AG09319 (cell line): Measurements from ENCODE around the gene SLC9A2.
A peak's percentile ranks its signal among the peaks of the same experiment; 100 is the strongest.

ENCODE experiments used
- DNase-seq: peaks from one replicate; pipeline ENCODE4 v3.0.0-alpha.2; 2010; ENCODE audit warnings: low read depth; ENCODE audit errors: extremely low read depth
- TF ChIP-seq, protein P1 (sequence below): IDR thresholded peaks from 2 replicates; pipeline ENCODE4 v1.5.1; 2011; ENCODE audit warnings: low read depth, mild to moderate bottlenecking, inconsistent platforms, low read length, moderate library complexity

The SLC9A2 gene

DNA sequence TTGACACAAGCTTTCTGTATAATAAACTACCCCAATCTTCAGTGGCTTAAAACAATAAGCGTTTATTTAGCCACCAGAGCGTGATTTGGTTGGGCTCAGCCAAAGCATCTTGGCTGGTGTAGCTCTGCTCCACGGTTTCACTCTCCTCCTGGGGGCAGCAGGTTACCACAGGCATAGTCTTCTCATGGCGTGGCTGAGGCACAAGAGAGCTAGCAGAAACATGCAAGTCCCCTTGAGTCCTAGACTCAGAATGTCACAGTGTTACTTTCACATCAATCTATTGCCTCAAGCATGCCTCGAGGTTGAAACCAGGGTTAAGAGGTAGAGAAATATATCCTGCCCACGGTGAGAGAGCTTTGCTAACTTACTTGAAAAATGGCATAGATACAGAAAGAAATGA lies 19.9 kb upstream of the SLC9A2 start:
- TF ChIP-seq, protein P1, sequence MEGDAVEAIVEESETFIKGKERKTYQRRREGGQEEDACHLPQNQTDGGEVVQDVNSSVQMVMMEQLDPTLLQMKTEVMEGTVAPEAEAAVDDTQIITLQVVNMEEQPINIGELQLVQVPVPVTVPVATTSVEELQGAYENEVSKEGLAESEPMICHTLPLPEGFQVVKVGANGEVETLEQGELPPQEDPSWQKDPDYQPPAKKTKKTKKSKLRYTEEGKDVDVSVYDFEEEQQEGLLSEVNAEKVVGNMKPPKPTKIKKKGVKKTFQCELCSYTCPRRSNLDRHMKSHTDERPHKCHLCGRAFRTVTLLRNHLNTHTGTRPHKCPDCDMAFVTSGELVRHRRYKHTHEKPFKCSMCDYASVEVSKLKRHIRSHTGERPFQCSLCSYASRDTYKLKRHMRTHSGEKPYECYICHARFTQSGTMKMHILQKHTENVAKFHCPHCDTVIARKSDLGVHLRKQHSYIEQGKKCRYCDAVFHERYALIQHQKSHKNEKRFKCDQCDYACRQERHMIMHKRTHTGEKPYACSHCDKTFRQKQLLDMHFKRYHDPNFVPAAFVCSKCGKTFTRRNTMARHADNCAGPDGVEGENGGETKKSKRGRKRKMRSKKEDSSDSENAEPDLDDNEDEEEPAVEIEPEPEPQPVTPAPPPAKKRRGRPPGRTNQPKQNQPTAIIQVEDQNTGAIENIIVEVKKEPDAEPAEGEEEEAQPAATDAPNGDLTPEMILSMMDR: no peak
- DNase-seq: no peak

DNA sequence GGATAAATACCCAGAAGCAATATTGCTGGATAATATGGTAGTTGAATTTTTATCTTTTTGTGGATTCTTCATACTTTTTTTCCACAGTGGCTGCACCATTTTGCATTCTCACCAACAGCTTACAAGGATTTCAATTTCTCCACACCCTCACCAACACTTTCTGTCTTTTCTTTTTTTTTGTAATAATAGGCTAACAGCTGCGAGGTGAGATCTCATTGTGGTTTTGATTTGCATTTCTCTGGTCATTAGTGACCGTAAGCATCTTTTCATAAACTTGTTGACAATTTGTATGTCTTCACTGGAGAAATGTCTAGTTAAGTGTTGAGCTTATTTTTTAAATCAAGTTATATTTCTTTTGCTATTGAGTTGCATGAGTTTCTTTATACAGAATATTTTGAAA lies 17.6 kb upstream of the SLC9A2 start:
- DNase-seq: no peak
- TF ChIP-seq, protein P1: no peak

DNA sequence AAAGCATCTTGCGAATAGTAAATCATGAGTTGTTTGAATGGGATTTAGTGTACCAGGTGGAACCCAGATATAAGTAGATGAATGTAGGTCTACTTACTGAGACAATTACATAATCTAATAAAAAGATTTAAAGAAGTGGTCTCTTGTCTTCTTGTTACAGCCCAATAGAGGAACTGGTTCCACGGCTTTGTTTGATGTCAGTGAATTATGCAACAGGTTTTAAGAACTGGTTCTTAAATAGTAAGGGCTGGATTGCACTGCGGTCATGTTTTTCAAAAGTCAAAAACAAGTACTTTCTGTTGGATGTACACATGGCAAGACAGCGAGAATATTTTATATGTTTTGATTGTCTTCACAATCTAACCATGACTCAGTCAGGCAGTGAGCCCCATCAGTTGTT lies 15.4 kb upstream of the SLC9A2 start:
- DNase-seq: no peak
- TF ChIP-seq, protein P1: no peak

DNA sequence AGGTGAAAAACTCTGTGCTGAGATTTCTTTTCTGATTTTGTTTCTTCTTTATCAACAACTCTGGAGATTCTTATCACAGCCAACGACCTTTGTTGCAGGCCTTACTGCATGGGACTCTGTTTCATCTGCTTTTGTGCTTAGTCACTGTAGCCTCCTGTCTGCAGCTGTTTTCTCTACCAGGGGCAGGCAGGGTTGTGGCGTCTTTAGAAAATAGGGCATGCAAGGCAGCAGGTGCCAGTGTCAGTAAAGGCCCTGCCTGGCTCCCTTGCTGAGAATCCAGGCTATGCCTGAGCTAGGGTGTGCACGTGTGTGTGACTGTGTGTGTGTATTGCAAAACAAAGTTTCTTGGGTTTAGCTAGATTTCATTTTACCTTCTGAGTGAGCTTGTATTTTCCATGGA lies 14.6 kb upstream of the SLC9A2 start:
- TF ChIP-seq, protein P1: no peak

DNA sequence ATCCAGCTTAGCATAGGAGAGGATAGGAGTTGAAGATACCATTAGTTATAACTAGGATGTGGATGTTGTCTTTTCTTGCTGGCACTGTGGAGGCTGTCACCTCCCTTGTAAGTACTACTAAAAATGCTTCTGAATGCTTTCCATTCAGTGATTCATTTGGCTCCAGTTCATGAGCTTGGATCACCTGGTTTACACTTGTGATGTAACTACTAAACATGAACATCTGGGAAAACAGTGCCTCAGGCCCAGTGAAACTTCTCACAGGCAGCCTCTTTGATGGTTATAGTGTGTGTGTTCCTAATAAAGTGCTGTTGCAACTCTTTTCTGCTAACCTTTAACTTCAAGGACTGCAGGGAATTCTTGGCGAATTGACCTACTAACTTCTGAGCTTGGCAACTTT lies 13.0 kb upstream of the SLC9A2 start:
- DNase-seq: no peak
- TF ChIP-seq, protein P1: no peak

More for the DNA sequence above, 14.6 kb upstream of the SLC9A2 start:
- no peak for DNase-seq

DNA sequence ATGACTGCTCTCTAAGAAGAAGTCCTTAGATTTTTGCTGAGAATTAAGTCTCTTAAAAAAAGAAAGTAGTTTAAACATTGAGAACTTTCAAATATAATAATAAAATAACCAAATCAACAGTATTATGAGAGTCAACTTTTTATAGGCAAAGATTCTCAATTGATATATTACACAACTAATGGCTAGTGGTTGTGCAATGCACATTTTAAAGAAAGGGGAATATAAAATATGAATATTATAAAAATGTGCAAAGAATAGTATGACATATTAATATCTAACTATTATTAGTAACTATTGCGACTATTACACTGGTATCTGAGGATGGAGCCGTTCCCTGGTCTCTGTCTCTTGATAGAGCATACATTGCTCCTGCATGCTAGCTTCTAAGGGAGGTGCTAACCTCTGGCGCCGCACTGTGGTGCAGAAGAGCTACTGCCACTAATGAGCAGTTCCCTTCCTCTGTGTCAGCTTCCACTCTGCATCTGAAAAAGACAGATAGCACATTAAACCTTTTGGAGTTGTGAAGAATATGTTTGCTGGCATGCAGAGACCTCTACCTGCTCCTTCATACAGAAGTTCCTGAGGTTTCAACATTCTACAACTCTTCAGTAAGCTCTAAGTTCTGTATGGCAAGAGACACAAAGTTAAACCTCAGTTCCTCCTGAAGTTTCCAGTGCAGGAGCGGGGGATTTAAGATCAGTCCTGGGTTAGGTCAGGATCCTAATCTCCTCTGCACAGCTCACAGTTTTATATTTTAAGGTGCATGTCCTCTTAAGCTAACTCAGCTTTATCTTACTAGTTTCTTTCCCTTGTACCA lies 3.5 kb upstream of the SLC9A2 start:
- peak; percentile 10 for DNase-seq
- TF ChIP-seq, protein P1: peak; percentile 98

DNA sequence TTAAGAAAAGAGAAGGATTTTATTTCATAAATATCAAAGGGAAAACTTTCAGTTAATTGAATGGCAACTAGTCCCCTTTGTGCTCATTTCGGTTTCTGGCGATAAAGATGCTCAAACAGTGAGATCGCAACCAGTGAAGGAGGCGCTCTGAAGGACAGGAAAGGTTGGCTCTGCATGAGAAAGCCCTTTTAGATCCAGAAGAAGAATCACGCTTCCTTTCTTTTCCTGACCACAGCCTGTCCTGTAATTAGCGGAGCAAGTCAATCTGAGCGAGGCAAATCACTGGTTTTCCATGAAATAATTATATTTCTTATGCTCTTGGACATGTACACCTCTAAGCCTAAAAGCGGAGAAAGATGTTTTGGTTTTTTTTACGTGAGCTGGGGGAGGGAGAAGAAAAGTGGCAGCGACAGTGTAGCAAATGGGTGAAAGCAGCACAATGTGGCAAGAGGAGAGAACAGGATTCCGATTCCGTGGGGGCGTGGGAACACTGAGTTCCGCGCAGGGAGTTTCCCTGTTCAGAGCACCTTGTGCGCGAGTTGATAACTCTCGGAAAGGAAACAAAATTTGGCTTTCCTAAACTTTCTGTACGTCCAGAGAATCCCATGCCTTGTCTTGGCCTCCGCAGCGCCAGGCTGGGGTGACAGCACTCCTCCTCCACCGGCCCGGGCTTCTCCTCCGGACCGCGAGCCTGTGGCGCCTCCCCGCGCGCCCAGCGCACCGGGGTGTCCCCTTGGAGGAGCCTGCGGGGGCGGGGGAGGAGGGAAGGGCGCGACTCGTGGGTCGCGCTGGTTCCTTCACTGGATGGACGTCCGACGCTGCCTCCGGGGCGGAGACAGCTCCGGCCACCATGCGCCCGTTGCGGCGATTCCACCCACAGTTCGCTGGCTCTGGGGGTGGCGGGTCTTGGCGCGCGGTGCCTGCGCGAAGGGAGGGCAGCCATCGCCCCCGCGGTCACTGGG lies 620 bp upstream of the SLC9A2 start:
- DNase-seq: no peak

More for the DNA sequence above, 620 bp upstream of the SLC9A2 start:
- TF ChIP-seq, protein P1: no peak
